ENCODE results near the gene PAPLN.

DNA sequence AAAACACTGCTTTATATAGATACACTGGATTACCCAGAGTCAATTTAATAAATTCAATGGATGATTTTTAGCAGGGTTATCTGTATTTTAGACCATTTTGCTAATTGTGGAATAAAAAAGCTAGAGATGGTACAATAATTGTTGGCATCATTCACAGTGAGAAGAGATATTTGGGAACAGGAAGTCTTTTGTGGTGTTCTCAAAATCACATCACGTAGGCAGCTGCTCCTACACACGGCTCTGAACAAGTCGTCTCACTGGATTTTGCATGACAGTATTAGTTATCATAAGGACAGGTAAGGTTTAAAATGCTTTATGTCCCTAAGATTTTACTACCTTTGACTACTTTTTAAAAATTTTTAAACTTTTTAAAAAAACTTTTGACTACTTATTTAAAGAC is 52.0 kb downstream of the PAPLN start:
- TF ChIP-seq JUND (IDR thresholded peaks at IDR 0.05) (no peak), YY1 (IDR thresholded peaks at IDR 0.05) (no peak), EGR1 (IDR thresholded peaks at IDR 0.05; ENCODE audit: low read depth in 2 of 2) (no peak), CTCF (IDR thresholded peaks at IDR 0.05; ENCODE audit: low read depth, low read length, missing input control) (no peak), SP1 (IDR thresholded peaks at IDR 0.05) (no peak), FOXA1 (IDR thresholded peaks at IDR 0.05) (no peak), MAX (IDR thresholded peaks at IDR 0.05) (no peak), GABPA (IDR thresholded peaks at IDR 0.05 in 1 of 2, conservative IDR thresholded peaks at IDR 0.05 in 1 of 2) (no peak), TAF1 (conservative IDR thresholded peaks at IDR 0.05) (no peak)
- TF ChIP-seq, protein P1, sequence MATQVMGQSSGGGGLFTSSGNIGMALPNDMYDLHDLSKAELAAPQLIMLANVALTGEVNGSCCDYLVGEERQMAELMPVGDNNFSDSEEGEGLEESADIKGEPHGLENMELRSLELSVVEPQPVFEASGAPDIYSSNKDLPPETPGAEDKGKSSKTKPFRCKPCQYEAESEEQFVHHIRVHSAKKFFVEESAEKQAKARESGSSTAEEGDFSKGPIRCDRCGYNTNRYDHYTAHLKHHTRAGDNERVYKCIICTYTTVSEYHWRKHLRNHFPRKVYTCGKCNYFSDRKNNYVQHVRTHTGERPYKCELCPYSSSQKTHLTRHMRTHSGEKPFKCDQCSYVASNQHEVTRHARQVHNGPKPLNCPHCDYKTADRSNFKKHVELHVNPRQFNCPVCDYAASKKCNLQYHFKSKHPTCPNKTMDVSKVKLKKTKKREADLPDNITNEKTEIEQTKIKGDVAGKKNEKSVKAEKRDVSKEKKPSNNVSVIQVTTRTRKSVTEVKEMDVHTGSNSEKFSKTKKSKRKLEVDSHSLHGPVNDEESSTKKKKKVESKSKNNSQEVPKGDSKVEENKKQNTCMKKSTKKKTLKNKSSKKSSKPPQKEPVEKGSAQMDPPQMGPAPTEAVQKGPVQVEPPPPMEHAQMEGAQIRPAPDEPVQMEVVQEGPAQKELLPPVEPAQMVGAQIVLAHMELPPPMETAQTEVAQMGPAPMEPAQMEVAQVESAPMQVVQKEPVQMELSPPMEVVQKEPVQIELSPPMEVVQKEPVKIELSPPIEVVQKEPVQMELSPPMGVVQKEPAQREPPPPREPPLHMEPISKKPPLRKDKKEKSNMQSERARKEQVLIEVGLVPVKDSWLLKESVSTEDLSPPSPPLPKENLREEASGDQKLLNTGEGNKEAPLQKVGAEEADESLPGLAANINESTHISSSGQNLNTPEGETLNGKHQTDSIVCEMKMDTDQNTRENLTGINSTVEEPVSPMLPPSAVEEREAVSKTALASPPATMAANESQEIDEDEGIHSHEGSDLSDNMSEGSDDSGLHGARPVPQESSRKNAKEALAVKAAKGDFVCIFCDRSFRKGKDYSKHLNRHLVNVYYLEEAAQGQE (IDR thresholded peaks at IDR 0.05): no peak
- TF ChIP-seq, protein P2, sequence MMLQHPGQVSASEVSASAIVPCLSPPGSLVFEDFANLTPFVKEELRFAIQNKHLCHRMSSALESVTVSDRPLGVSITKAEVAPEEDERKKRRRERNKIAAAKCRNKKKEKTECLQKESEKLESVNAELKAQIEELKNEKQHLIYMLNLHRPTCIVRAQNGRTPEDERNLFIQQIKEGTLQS (IDR thresholded peaks at IDR 0.05): no peak
- TF ChIP-seq, protein P3, sequence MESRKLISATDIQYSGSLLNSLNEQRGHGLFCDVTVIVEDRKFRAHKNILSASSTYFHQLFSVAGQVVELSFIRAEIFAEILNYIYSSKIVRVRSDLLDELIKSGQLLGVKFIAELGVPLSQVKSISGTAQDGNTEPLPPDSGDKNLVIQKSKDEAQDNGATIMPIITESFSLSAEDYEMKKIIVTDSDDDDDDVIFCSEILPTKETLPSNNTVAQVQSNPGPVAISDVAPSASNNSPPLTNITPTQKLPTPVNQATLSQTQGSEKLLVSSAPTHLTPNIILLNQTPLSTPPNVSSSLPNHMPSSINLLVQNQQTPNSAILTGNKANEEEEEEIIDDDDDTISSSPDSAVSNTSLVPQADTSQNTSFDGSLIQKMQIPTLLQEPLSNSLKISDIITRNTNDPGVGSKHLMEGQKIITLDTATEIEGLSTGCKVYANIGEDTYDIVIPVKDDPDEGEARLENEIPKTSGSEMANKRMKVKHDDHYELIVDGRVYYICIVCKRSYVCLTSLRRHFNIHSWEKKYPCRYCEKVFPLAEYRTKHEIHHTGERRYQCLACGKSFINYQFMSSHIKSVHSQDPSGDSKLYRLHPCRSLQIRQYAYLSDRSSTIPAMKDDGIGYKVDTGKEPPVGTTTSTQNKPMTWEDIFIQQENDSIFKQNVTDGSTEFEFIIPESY (IDR thresholded peaks at IDR 0.05): no peak

All from liver (tissue), 3 donors.